Measurements from ENCODE around the gene GSX2.

The GSX2 gene

GRCh38 chr4:54104907-54105306 is 4.9 kb downstream of the GSX2 start:
- TF ChIP-seq ZNF391 (tag by site-specific recombination; IDR thresholded peaks at IDR 0.05; ENCODE audit: borderline replicate concordance, low read depth), result no peak
- TF ChIP-seq ZNF223 (tag by site-specific recombination; IDR thresholded peaks at IDR 0.05), result no peak
- Histone ChIP-seq H3K36me3 (ENCODE audit: control insufficient read depth in 2 of 2, insufficient read depth in 1 of 2, low read length in 2 of 2) (no peaks in the 10 kb centered on the region), H3K4me3 (ENCODE audit: low read depth, low read length) (no peak overlapping the region), H3K4me1 (ENCODE audit: control insufficient read depth, insufficient read depth, low read length) (no peaks in the 10 kb centered on the region), H3K9me3 (ENCODE audit: control insufficient read depth, insufficient read depth, low read depth, low read length) (no peaks in the 10 kb centered on the region), H3K27ac (ENCODE audit: extremely low read depth, low read depth, low read length) (no peak overlapping the region)
- POLR2A ChIA-PET, result no interaction called here
- CTCF ChIA-PET, result no interaction called here

GRCh38 chr4:54107951-54108748 is 8.2 kb downstream of the GSX2 start:
- TF ChIP-seq ZBTB49 (tag by site-specific recombination; IDR thresholded peaks at IDR 0.05; ENCODE audit: low read depth), result no peak
- TF ChIP-seq ZSCAN4 (tag by site-specific recombination; IDR thresholded peaks at IDR 0.05), result no peak
- TF ChIP-seq ZBTB20 (tag by site-specific recombination; IDR thresholded peaks at IDR 0.05), result no peak
- no peak overlapping the region for H3K4me3 ChIP-seq (ENCODE audit: low read depth, low read length)
- POLR2A ChIA-PET, result interaction anchor here (0.7 kb wide), 1 partner anchor 1807 kb away, joined by 3 read pairs; no protein-coding TSS in a partner anchor
- H3K27ac ChIP-seq (ENCODE audit: extremely low read depth, low read depth, low read length), result no peak overlapping the region
- no peaks in the 10 kb centered on the region for H3K4me1 ChIP-seq (ENCODE audit: control insufficient read depth, insufficient read depth, low read length)
- H3K36me3 ChIP-seq (ENCODE audit: control insufficient read depth in 2 of 2, insufficient read depth in 1 of 2, low read length in 2 of 2), result no peaks in the 10 kb centered on the region
- CTCF ChIA-PET, result interaction anchor here (0.6 kb wide), 1 partner anchor 200 kb away, joined by 3 read pairs; no protein-coding TSS in a partner anchor
- H3K9me3 ChIP-seq (ENCODE audit: control insufficient read depth, insufficient read depth, low read depth, low read length), result no peaks in the 10 kb centered on the region

GRCh38 chr4:54109241-54110018 is 9.5 kb downstream of the GSX2 start:
- no peak for TF ChIP-seq ZNF747 (tag by site-specific recombination; IDR thresholded peaks at IDR 0.05)
- TF ChIP-seq HIC1 (tag by site-specific recombination; IDR thresholded peaks at IDR 0.05), result no peak
- no peak for TF ChIP-seq ZIC2 (tag by site-specific recombination; IDR thresholded peaks at IDR 0.05)
- TF ChIP-seq ZNF18 (tag by site-specific recombination; IDR thresholded peaks at IDR 0.05), result no peak
- no peak for TF ChIP-seq KLF9 (tag by site-specific recombination; IDR thresholded peaks at IDR 0.05; ENCODE audit: low read depth)
- POLR2A ChIA-PET, result no interaction called here
- H3K4me3 ChIP-seq (ENCODE audit: low read depth, low read length), result no peak overlapping the region
- H3K27ac ChIP-seq (ENCODE audit: extremely low read depth, low read depth, low read length), result no peak overlapping the region
- CTCF ChIA-PET, result no interaction called here
- no peaks in the 10 kb centered on the region for H3K9me3 ChIP-seq (ENCODE audit: control insufficient read depth, insufficient read depth, low read depth, low read length)
- H3K36me3 ChIP-seq (ENCODE audit: control insufficient read depth in 2 of 2, insufficient read depth in 1 of 2, low read length in 2 of 2), result no peaks in the 10 kb centered on the region
- H3K4me1 ChIP-seq (ENCODE audit: control insufficient read depth, insufficient read depth, low read length), result no peaks in the 10 kb centered on the region

All from HEK293 (cell line).